HG03457 (cell line): Measurements from ENCODE around the gene LPP.

ENCODE experiments used
- ATAC-seq: cut with Tn5 transposase; IDR thresholded peaks from one replicate; pipeline ENCODE4 v1.9.1; 2021; ENCODE audit warnings: moderate number of reproducible peaks; ENCODE audit not compliant: unreplicated experiment

LPP gene

GRCh38 chr3:188270423-188270972 is 116.5 kb downstream of the LPP start:
- ATAC-seq: no peak

GRCh38 chr3:188271226-188271914 is 117.4 kb downstream of the LPP start:
- ATAC-seq: no peak

- no peak for ATAC-seq
Measured at GRCh38 chr3:188272481-188273372, 118.8 kb downstream of the LPP start.

- no peak for ATAC-seq
Measured at GRCh38 chr3:188274249-188274915, 120.4 kb downstream of the LPP start.

- no peak for ATAC-seq
Measured at GRCh38 chr3:188276375-188276774, 122.4 kb downstream of the LPP start.

GRCh38 chr3:188278717-188279324 is 124.9 kb downstream of the LPP start:
- ATAC-seq: no peak

- no peak for ATAC-seq
Measured at GRCh38 chr3:188279502-188280335, 125.8 kb downstream of the LPP start.

- ATAC-seq: no peak
Measured at GRCh38 chr3:188280627-188281026, 126.7 kb downstream of the LPP start.

GRCh38 chr3:188282871-188283270 is 128.9 kb downstream of the LPP start:
- no peak for ATAC-seq

GRCh38 chr3:188283347-188283746 is 129.4 kb downstream of the LPP start:
- no peak for ATAC-seq

GRCh38 chr3:188284455-188285212 is 130.7 kb downstream of the LPP start:
- no peak for ATAC-seq

GRCh38 chr3:188286087-188286513 is 132.1 kb downstream of the LPP start:
- ATAC-seq: no peak

- ATAC-seq: no peak
Measured at GRCh38 chr3:188287339-188287738, 133.4 kb downstream of the LPP start.

- no peak for ATAC-seq
Measured at GRCh38 chr3:188287762-188288505, 134.0 kb downstream of the LPP start.

- no peak for ATAC-seq
Measured at GRCh38 chr3:188292251-188292650, 138.3 kb downstream of the LPP start.

- ATAC-seq: no peak
Measured at GRCh38 chr3:188292827-188293226, 138.9 kb downstream of the LPP start.

GRCh38 chr3:188294113-188294512 is 140.2 kb downstream of the LPP start:
- no peak for ATAC-seq

- ATAC-seq: no peak
Measured at GRCh38 chr3:188294823-188295487, 141.0 kb downstream of the LPP start.
